ENCODE measurements around the gene ADAM17. TPM values are rescaled to one million over a fixed set of nuclear protein-coding genes. Genes with fewer than 3 reads are reported as not detected.
"Not testable (repeated sequence)": the region's sequence is repeated elsewhere in the genome, so short reads cannot be mapped to it uniquely, and the experiment has no call there.

The ADAM17 gene
- total RNA-seq, 1 donor from 2014 or later, result 61.3 TPM

DNA sequence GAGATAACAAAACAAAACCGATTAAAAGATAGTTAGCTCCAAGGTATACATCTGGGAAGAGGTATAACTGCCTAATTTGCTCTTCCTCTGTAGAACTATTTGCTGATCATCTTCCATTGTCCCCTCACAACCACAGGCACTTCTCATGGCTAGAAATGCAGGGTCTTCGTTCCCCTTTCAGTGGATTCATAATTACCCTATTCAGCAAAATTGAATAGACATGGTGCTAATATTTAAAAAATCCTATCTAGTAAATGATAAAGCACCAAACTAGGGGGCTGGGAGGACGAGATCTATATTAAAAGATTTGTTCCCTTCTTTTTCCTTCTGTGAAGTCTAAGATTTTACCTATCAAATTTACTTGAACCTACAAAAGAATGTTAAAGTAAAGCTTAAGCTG lies 30.8 kb upstream of the ADAM17 start:
- H3K36me3 ChIP-seq (ENCODE audit: control insufficient read depth, insufficient read depth, low read length), result no peaks in the 10 kb centered on the region
- no peaks in the 10 kb centered on the region for H3K27me3 ChIP-seq (ENCODE audit: control insufficient read depth, insufficient read depth, low read length)
- TF ChIP-seq, protein P1, sequence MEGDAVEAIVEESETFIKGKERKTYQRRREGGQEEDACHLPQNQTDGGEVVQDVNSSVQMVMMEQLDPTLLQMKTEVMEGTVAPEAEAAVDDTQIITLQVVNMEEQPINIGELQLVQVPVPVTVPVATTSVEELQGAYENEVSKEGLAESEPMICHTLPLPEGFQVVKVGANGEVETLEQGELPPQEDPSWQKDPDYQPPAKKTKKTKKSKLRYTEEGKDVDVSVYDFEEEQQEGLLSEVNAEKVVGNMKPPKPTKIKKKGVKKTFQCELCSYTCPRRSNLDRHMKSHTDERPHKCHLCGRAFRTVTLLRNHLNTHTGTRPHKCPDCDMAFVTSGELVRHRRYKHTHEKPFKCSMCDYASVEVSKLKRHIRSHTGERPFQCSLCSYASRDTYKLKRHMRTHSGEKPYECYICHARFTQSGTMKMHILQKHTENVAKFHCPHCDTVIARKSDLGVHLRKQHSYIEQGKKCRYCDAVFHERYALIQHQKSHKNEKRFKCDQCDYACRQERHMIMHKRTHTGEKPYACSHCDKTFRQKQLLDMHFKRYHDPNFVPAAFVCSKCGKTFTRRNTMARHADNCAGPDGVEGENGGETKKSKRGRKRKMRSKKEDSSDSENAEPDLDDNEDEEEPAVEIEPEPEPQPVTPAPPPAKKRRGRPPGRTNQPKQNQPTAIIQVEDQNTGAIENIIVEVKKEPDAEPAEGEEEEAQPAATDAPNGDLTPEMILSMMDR (IDR thresholded peaks at IDR 0.05; ENCODE audit: insufficient read depth, low read length, poor library complexity, severe bottlenecking), result no peak
- DNase-seq (ENCODE audit: low read depth), result no peak
- H3K4me3 ChIP-seq (ENCODE audit: low read depth, low read length), result no peak overlapping the region

DNA sequence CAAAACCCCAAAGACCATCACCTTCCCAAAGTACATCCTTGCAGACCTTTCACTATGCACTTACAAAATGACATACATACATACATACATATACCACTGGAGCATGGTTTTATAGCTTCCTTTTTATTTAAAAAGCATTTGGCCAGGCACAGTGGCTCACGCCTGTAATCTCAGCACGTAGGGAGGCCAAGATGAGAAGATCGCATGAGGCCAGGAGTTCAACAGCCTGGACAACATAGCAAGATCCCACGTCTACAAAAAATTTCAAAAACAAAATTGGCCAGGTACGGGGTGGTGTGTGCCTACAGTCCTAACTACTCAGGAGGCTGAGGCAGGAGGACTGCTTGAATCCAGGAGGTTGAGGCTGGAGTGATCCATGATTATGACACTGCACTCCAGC lies 29.9 kb upstream of the ADAM17 start:
- TF ChIP-seq, protein P1 (IDR thresholded peaks at IDR 0.05; ENCODE audit: insufficient read depth, low read length, poor library complexity, severe bottlenecking), result no peak
- no peak overlapping the region for H3K4me3 ChIP-seq (ENCODE audit: low read depth, low read length)
- no peak for DNase-seq (ENCODE audit: low read depth)
- no peaks in the 10 kb centered on the region for H3K27me3 ChIP-seq (ENCODE audit: control insufficient read depth, insufficient read depth, low read length)
- no peaks in the 10 kb centered on the region for H3K36me3 ChIP-seq (ENCODE audit: control insufficient read depth, insufficient read depth, low read length)

DNA sequence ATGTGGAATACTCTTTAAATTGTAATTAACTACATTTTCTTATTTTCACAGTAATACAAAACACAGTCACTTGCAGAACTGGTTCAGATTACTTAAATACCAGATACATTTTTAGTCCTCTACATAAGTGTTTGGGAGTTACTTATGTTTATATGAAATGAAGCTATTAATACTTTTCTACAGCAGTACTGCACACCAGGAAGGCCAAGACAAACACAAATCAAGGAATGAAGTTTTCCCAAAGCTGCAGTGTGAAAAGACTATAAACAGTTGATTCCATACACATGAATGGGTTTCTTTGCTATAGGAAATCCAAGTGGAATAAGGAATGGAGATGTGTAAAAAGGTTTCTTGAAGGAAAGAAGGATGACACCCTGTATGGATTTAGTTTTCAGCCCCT lies 29.3 kb upstream of the ADAM17 start:
- not testable (repeated sequence) for H3K36me3 ChIP-seq (ENCODE audit: control insufficient read depth, insufficient read depth, low read length); H3K4me3 ChIP-seq (ENCODE audit: low read depth, low read length); DNase-seq (ENCODE audit: low read depth); H3K27me3 ChIP-seq (ENCODE audit: control insufficient read depth, insufficient read depth, low read length)

DNA sequence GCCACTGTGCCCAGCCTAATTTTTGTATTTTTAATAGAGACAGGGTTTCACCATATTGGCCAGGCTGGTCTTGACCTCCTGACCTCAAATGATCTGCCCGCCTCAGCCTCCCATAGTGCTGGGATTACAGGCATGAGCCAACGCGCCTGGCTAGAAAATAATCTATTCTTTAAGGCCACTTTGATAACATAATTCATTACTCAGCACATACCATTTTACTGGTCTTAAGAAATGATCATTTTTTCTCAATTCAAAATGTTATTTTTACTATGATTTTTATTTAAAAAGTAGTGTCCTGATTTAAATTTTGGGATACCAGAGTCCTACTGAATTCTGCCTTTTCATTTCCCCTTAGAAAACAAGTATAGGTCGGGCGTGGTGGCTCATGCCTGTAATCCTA lies 27.0 kb upstream of the ADAM17 start:
- H3K27me3 ChIP-seq (ENCODE audit: control insufficient read depth, insufficient read depth, low read length), result no peaks in the 10 kb centered on the region
- TF ChIP-seq, protein P1 (IDR thresholded peaks at IDR 0.05; ENCODE audit: insufficient read depth, low read length, poor library complexity, severe bottlenecking), result no peak
- no peak for DNase-seq (ENCODE audit: low read depth)
- no peak overlapping the region for H3K4me3 ChIP-seq (ENCODE audit: low read depth, low read length)
- H3K36me3 ChIP-seq (ENCODE audit: control insufficient read depth, insufficient read depth, low read length), result no peaks in the 10 kb centered on the region

DNA sequence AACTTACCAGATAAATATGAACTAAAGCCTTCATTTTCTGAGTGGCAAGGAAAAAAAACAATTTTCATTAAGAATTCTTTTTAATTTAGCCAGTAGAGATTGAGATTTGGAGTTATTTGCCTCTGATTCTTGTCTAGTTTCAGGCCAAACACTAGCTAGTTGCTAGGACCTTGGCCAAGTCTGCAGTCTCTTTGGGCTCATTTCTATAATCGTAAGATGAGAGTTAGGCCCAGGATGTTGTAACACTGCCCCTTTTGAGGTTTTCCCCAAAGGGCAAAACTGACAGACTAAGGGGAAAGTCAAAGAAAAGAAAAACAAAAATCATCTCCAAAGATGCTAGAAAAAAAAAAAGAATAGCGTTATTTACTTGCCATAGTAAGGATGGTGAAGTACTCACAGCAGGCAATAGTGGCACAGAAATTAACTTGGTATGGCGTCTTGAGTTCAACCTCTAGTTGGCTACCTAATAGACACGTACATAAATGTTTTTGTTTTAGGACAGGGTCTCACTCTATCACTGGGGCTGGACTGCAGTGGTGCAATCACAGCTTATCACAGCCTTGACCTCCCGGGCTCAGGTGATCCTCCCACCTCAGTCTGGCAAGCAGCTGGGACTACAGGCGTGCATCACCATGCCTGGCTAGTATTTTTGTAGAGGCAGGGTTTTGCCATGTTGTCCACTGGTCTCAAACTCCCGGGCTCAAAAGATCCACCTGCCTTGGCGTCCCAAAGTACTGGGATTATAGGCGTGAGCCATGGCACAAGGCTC lies 23.0 kb upstream of the ADAM17 start:
- TF ChIP-seq, protein P1 (IDR thresholded peaks at IDR 0.05; ENCODE audit: insufficient read depth, low read length, poor library complexity, severe bottlenecking), result no peak
- DNase-seq (ENCODE audit: low read depth), result no peak
- Histone ChIP-seq H3K4me3 (ENCODE audit: low read depth, low read length) (no peak overlapping the region), H3K27me3 (ENCODE audit: control insufficient read depth, insufficient read depth, low read length) (no peaks in the 10 kb centered on the region), H3K36me3 (ENCODE audit: control insufficient read depth, insufficient read depth, low read length) (no peaks in the 10 kb centered on the region)

DNA sequence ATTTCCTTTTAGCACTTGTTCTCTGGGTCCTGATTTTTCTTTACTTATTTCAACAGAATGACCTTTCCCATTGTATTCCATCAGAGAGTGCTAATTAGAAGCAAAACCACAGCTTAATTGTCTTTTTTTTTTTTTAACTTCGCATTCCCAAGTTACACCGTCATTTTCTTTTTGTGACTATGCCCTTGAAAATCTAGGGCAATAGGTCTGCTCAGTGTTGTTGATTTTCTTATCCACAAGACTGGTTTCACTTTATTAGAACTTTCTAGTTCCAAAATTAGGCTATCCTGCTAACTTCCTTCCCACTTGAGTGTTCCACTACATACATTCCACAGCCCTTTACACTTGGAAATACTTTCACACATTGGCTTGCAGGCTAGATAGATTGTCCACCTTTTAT lies 18.7 kb upstream of the ADAM17 start:
- no peak for DNase-seq (ENCODE audit: low read depth)
- no peak overlapping the region for H3K4me3 ChIP-seq (ENCODE audit: low read depth, low read length)
- TF ChIP-seq, protein P1 (IDR thresholded peaks at IDR 0.05; ENCODE audit: insufficient read depth, low read length, poor library complexity, severe bottlenecking), result no peak

More for the DNA sequence above, 18.7 kb upstream of the ADAM17 start:
- no peaks in the 10 kb centered on the region for H3K36me3 ChIP-seq (ENCODE audit: control insufficient read depth, insufficient read depth, low read length)
- no peaks in the 10 kb centered on the region for H3K27me3 ChIP-seq (ENCODE audit: control insufficient read depth, insufficient read depth, low read length)
